H9 (cell line): ENCODE results near the gene DNAJB6. TPM values are rescaled to one million over a fixed set of nuclear protein-coding genes. Genes with fewer than 3 reads are reported as not detected.
A peak's percentile ranks its signal among the peaks of the same experiment; 100 is the strongest.

Experiments
- DNase-seq: peaks from one replicate; pipeline ENCODE4 v3.0.0-alpha.2; 2017
- H2AFZ ChIP-seq: one replicate; pipeline ENCODE4 v1.6.1; 2013; ENCODE audit warnings: mild to moderate bottlenecking, low read length, control low read depth, moderate library complexity
- H2AK5ac ChIP-seq: 2 replicates; pipeline ENCODE4 v1.6.1; 2013; ENCODE audit warnings: low read length, control low read depth, mixed read lengths; ENCODE audit not compliant: insufficient read length
- H2BK120ac ChIP-seq: one replicate; pipeline ENCODE4 v1.6.1; 2013; ENCODE audit warnings: low read depth, mild to moderate bottlenecking, low read length, control low read depth, inconsistent platforms; ENCODE audit not compliant: poor library complexity, severe bottlenecking
- H2BK12ac ChIP-seq: 2 replicates; pipeline ENCODE4 v1.6.1; 2013; ENCODE audit warnings: low read length, control low read depth, mixed read lengths, low read depth; ENCODE audit not compliant: insufficient read length
- H2BK15ac ChIP-seq: 2 replicates; pipeline ENCODE4 v1.6.1; 2013; ENCODE audit warnings: low read depth, low read length, control low read depth
- H2BK20ac ChIP-seq: one replicate; pipeline ENCODE4 v1.6.1; 2013; ENCODE audit warnings: low read depth, mild to moderate bottlenecking, low read length, control low read depth, inconsistent platforms; ENCODE audit not compliant: poor library complexity, severe bottlenecking
- H2BK5ac ChIP-seq: 2 replicates; pipeline ENCODE4 v1.6.1; 2013; ENCODE audit warnings: low read length, control low read depth, mixed read lengths; ENCODE audit not compliant: insufficient read length
- H3K14ac ChIP-seq: 2 replicates; pipeline ENCODE4 v1.6.1; 2013; ENCODE audit warnings: low read length, control low read depth; ENCODE audit not compliant: insufficient read depth
- H3K18ac ChIP-seq: 2 replicates; pipeline ENCODE4 v1.6.1; 2013; ENCODE audit warnings: low read depth, mild to moderate bottlenecking, mixed read lengths, low read length, control low read depth; ENCODE audit not compliant: insufficient read length
- H3K23ac ChIP-seq: 2 replicates; pipeline ENCODE4 v1.6.1; 2013; ENCODE audit warnings: low read length, control low read depth, mixed read lengths, low read depth; ENCODE audit not compliant: insufficient read length
- H3K23me2 ChIP-seq: 2 replicates; pipeline ENCODE4 v1.6.1; 2013; ENCODE audit warnings: low read depth, mild to moderate bottlenecking, mixed read lengths, low read length, control low read depth; ENCODE audit not compliant: insufficient read length, poor library complexity, severe bottlenecking
- H3K27ac ChIP-seq: 2 replicates; pipeline ENCODE4 v1.5.1; 2013; ENCODE audit warnings: low read length, control low read depth, mixed read lengths, low read depth; ENCODE audit not compliant: insufficient read length
- H3K27me3 ChIP-seq: 2 replicates; pipeline ENCODE4 v1.6.1; 2013; ENCODE audit warnings: low read length, control low read depth, inconsistent platforms; ENCODE audit not compliant: insufficient read depth
- H3K4ac ChIP-seq: 2 replicates; pipeline ENCODE4 v1.6.1; 2013; ENCODE audit warnings: low read depth, mild to moderate bottlenecking, control low read depth, inconsistent platforms, low read length, moderate library complexity
- H3K4me1 ChIP-seq: 2 replicates; pipeline ENCODE4 v1.6.1; 2013; ENCODE audit warnings: low read length, control low read depth, inconsistent platforms; ENCODE audit not compliant: insufficient read depth
- H3K4me2 ChIP-seq: 2 replicates; pipeline ENCODE4 v1.6.1; 2013; ENCODE audit warnings: low read length, control low read depth, mixed read lengths; ENCODE audit not compliant: insufficient read length, insufficient read depth
- H3K56ac ChIP-seq: 2 replicates; pipeline ENCODE4 v1.6.1; 2013; ENCODE audit warnings: low read depth, mild to moderate bottlenecking, mixed read lengths, low read length, control low read depth; ENCODE audit not compliant: insufficient read length
- H3K79me1 ChIP-seq: 2 replicates; pipeline ENCODE4 v1.6.1; 2013; ENCODE audit warnings: low read depth, mild to moderate bottlenecking, moderate library complexity, low read length, control low read depth, inconsistent platforms; ENCODE audit not compliant: insufficient read depth, poor library complexity, severe bottlenecking
- H3K79me2 ChIP-seq: 2 replicates; pipeline ENCODE4 v1.6.1; 2013; ENCODE audit warnings: low read length, control low read depth, inconsistent platforms; ENCODE audit not compliant: insufficient read depth
- H3K9ac ChIP-seq: 2 replicates; pipeline ENCODE4 v1.6.1; 2013; ENCODE audit warnings: low read length, control low read depth, mixed read lengths; ENCODE audit not compliant: insufficient read length; ENCODE audit errors: extremely low read depth
- H3K9me3 ChIP-seq: one replicate; pipeline ENCODE4 v1.6.1; 2013; ENCODE audit warnings: low read depth, low read length, inconsistent platforms; ENCODE audit not compliant: control insufficient read depth
- H3T11ph ChIP-seq: one replicate; pipeline ENCODE4 v1.6.1; 2013; ENCODE audit warnings: mild to moderate bottlenecking, low read length, control low read depth, inconsistent platforms
- H4K20me1 ChIP-seq: one replicate; pipeline ENCODE4 v1.6.1; 2013; ENCODE audit not compliant: control insufficient read depth, insufficient read length, insufficient read depth
- H4K5ac ChIP-seq: 2 replicates; pipeline ENCODE4 v1.6.1; 2013; ENCODE audit warnings: low read depth, mild to moderate bottlenecking, mixed read lengths, low read length, control low read depth; ENCODE audit not compliant: insufficient read length
- H4K8ac ChIP-seq: replicated peaks from 2 replicates; pipeline ENCODE4 v1.6.1; 2013; ENCODE audit warnings: low read length, control low read depth, mixed read lengths, low read depth; ENCODE audit not compliant: insufficient read length
- H4K91ac ChIP-seq: 2 replicates; pipeline ENCODE4 v1.6.1; 2013; ENCODE audit warnings: low read depth, mild to moderate bottlenecking, moderate library complexity, mixed read lengths, low read length, control low read depth; ENCODE audit not compliant: insufficient read length
- H3K27ac Mint-ChIP-seq, 3 experiments: 2 replicates in 2 of 3; 3 replicates in 1 of 3; pipeline ENCODE4 v1.8.0; 2020 to 2021; ENCODE audit warnings: mixed read lengths in 3 of 3, mild to moderate bottlenecking in 1 of 3, moderate library complexity in 1 of 3
- H3K27me3 Mint-ChIP-seq: 2 replicates; pipeline ENCODE4 v1.8.0; 2021; ENCODE audit warnings: low read depth, mild to moderate bottlenecking, moderate library complexity, mixed read lengths
- H3K36me3 Mint-ChIP-seq, 3 experiments: 2 replicates in 2 of 3; 3 replicates in 1 of 3; pipeline ENCODE4 v1.8.0; 2020 to 2021; ENCODE audit warnings: low read depth in 3 of 3, mixed read lengths in 3 of 3; ENCODE audit not compliant: insufficient read depth in 1 of 3
- H3K4me1 Mint-ChIP-seq, 2 experiments: 2 replicates each; pipeline ENCODE4 v1.8.0; 2020; ENCODE audit warnings: mixed read lengths in 2 of 2
- H3K4me3 Mint-ChIP-seq, 2 experiments: 2 replicates in 1 of 2; 3 replicates in 1 of 2; pipeline ENCODE4 v1.8.0; 2020 to 2021; ENCODE audit warnings: mild to moderate bottlenecking in 2 of 2, mixed read lengths in 2 of 2, moderate library complexity in 1 of 2
- H3K9me3 Mint-ChIP-seq, 2 experiments: 2 replicates in 1 of 2; 3 replicates in 1 of 2; pipeline ENCODE4 v1.8.0; 2020; ENCODE audit warnings: mild to moderate bottlenecking in 2 of 2, mixed read lengths in 2 of 2, moderate library complexity in 1 of 2
- WGBS: extraction: QIAGEN DNeasy Blood & Tissue Kit; methylation state at CpG from one replicate; pipeline ENCODE4 v1.1.7; 2013; ENCODE audit warnings: missing lambda C conversion rate, low lambda C conversion rate, mixed read lengths; ENCODE audit not compliant: insufficient read length; ENCODE audit errors: extremely low coverage; 5-methylcytosine and 5-hydroxymethylcytosine counted together
- total RNA-seq: library from RNA; stranded (reverse); gene quantifications from 2 replicates; pipeline ENCODE4 v1.2.1, GENCODE V29; 2021
- TF ChIP-seq, protein P1 (sequence below): fragments of 200-600 bp; sonication (generic); conservative IDR thresholded peaks from 3 replicates; pipeline ENCODE4 v1.8.0; 2021; ENCODE audit warnings: antibody characterized with exemption, mild to moderate bottlenecking

The DNAJB6 gene
- total RNA-seq, 1 experiment from 2014 or later: 215 TPM

DNA sequence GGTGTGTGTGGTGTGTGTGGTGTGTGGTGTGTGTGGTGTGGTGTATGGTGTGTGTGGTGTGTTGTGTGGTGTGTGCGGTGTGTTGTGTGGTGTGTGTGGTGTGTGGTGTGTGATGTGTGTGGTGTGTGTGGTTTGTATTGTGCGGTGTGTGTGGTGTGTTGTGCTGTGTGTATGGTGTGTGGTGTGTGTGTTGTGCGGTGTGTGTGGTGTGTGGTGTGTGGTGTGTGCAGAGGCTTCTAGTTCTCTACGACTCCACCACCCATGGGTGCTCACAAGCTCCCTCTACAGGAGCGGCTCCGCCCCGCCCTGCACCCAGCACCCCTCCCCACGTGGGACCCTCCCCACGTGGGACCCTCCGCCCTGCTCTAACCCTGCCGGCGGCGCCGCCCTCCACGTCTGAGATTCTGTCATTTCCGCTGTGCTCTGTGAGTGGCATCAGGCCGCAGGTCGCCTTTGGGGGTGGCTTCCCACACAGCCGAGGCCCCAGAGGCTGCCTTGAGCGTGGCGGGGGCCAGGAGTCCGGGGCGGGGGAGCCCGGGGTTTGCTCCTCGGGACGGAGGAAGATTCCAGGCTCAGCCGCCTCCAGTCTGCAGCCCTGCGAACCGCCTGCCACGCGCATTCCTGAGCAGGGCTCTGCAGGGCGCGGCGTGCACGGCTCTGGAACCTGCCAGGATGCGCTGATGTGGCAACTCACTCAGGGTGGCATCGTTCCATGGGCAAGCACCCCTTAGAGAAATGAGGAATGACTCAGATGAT, 37.0 kb upstream of the DNAJB6 start:
- TF ChIP-seq, protein P1, sequence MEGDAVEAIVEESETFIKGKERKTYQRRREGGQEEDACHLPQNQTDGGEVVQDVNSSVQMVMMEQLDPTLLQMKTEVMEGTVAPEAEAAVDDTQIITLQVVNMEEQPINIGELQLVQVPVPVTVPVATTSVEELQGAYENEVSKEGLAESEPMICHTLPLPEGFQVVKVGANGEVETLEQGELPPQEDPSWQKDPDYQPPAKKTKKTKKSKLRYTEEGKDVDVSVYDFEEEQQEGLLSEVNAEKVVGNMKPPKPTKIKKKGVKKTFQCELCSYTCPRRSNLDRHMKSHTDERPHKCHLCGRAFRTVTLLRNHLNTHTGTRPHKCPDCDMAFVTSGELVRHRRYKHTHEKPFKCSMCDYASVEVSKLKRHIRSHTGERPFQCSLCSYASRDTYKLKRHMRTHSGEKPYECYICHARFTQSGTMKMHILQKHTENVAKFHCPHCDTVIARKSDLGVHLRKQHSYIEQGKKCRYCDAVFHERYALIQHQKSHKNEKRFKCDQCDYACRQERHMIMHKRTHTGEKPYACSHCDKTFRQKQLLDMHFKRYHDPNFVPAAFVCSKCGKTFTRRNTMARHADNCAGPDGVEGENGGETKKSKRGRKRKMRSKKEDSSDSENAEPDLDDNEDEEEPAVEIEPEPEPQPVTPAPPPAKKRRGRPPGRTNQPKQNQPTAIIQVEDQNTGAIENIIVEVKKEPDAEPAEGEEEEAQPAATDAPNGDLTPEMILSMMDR: peak; percentile 32; the same call in 2 of the 3 replicates
- H3K9me3 Mint-ChIP-seq: peaks cover 4 to 6% of the 10 kb centered on the region in 2 experiments; a peak in 2 of 5 replicates

More for the DNA sequence above, 37.0 kb upstream of the DNAJB6 start:
- no peak overlapping the region for H3K56ac ChIP-seq
- H3K4ac ChIP-seq: no peak overlapping the region
- no peak overlapping the region for H3K4me2 ChIP-seq
- H3K27ac ChIP-seq: no peak overlapping the region
- H3K18ac ChIP-seq: peak overlapping the region; percentile 9
- no peak overlapping the region for H2AFZ ChIP-seq
- H3K4me3 Mint-ChIP-seq: peak overlapping the region in 1 of 2 experiments; percentile 63; a peak in 1 of 5 replicates
- H3K9ac ChIP-seq: no peak overlapping the region
- no peak for DNase-seq
- H3K4me1 ChIP-seq: no peaks in the 10 kb centered on the region
- no peaks in the 10 kb centered on the region for H3K79me1 ChIP-seq
- no peak overlapping the region for H2BK120ac ChIP-seq
- no peak overlapping the region for H3T11ph ChIP-seq
- no peak overlapping the region for H3K23ac ChIP-seq
- no peak overlapping the region for H2BK20ac ChIP-seq
- no peak overlapping the region for H2BK15ac ChIP-seq
- H3K79me2 ChIP-seq: no peaks in the 10 kb centered on the region
- H3K27ac Mint-ChIP-seq: no peak overlapping the region; a peak in 2 of 7 replicates
- peaks cover 11 to 17% of the 10 kb centered on the region in 2 experiments for H3K4me1 Mint-ChIP-seq
- H4K8ac ChIP-seq: peak overlapping the region; percentile 0
- no peaks in the 10 kb centered on the region for H3K27me3 ChIP-seq
- H4K91ac ChIP-seq: no peak overlapping the region
- WGBS: 100% methylated on average over 3 of the region's 37 CpGs
- peak overlapping the region; percentile 4 for H2AK5ac ChIP-seq
- H3K14ac ChIP-seq: no peak overlapping the region
- H3K9me3 ChIP-seq: no peaks in the 10 kb centered on the region
- no peak overlapping the region for H2BK12ac ChIP-seq
- H3K27me3 Mint-ChIP-seq: no peaks in the 10 kb centered on the region; the same call in 1 of the 2 replicates
- H2BK5ac ChIP-seq: no peak overlapping the region
- no peaks in the 10 kb centered on the region for H3K23me2 ChIP-seq
- H4K5ac ChIP-seq: peak overlapping the region; percentile 18
- no peaks in the 10 kb centered on the region for H4K20me1 ChIP-seq
- H3K36me3 Mint-ChIP-seq: peaks cover 0 to 6% (median 0%) of the 10 kb centered on the region in 3 experiments; a peak in 1 of 7 replicates
